HCT116 (cell line): ENCODE measurements around the gene LRBA. TPM values are rescaled to one million over a fixed set of nuclear protein-coding genes. Genes with fewer than 3 reads are reported as not detected.

Experiments
- ATAC-seq: fragments of 200-7000 bp; cut with Tn5 transposase; 2 replicates; pipeline ENCODE4 v1.9.1; 2020; ENCODE audit warnings: mild to moderate bottlenecking, moderate library complexity
- BruUV-seq: library from RNA; stranded (reverse); fragments of 400-500 nt; replicated peaks from 2 replicates; lab custom pipeline; 2021; lab: Mats Ljungman, UMichigan
- CTCF ChIA-PET: fragments of 300-600 bp; sonication (Branson Sonifier 250); formaldehyde crosslinking; loops from one replicate; lab custom pipeline; 2021; ENCODE audit warnings: antibody characterized with exemption; lab: Charles Lee
- POLR2A ChIA-PET: fragments of 300-600, 350-600 bp; sonication (Branson Sonifier 250); formaldehyde crosslinking; loops from one replicate; lab custom pipeline; 2021; ENCODE audit warnings: antibody characterized with exemption; lab: Charles Lee
- RAD21 ChIA-PET, 2 experiments: fragments of 300-600 bp; sonication (Branson Sonifier 250); formaldehyde crosslinking; loops; one replicate each; lab custom pipeline; 2023; ENCODE audit warnings: low total read pairs in 2 of 2; ENCODE audit not compliant: uncharacterized antibody in 2 of 2, unreplicated experiment in 2 of 2, low non-redundant PET in 1 of 2; lab: Charles Lee
- DNase-seq: peaks from one replicate; pipeline ENCODE4 v3.0.0-alpha.2; 2010; ENCODE audit warnings: low read depth, low spot score
- H2AFZ ChIP-seq: fragments of 200-600 bp; shearing (Covaris generic), sonication (generic); 2 replicates; pipeline ENCODE4 v1.6.1; 2017; ENCODE audit warnings: low read depth, mixed run types, mixed read lengths, antibody characterized with exemption, low read length; ENCODE audit not compliant: poor library complexity, severe bottlenecking
- H3K27ac ChIP-seq: 2 replicates; pipeline ENCODE4 v1.5.1; 2012; ENCODE audit warnings: low read depth, low read length
- H3K27me3 ChIP-seq: fragments of 200-600 bp; sonication (generic); 2 replicates; pipeline ENCODE4 v1.6.1; 2016; ENCODE audit warnings: mixed run types, low read length, mixed read lengths; ENCODE audit not compliant: insufficient read depth
- H3K36me3 ChIP-seq, 2 experiments: fragments of 200-500 bp in 1 of 2; fragments of 200-600 bp in 1 of 2; sonication (Bioruptor generic) in 1 of 2; sonication (generic) in 1 of 2; 2 replicates each; pipeline versions ENCODE4 v1.5.1 to v1.6.1; 2014 to 2016; ENCODE audit warnings: low read length in 2 of 2, inconsistent platforms in 1 of 2, mixed read lengths in 1 of 2, mixed run types in 1 of 2; ENCODE audit not compliant: insufficient read depth in 2 of 2, control insufficient read depth in 1 of 2
- H3K4me1 ChIP-seq, 2 experiments: fragments of 200-600 bp in 1 of 2; sonication (generic) in 1 of 2; 2 replicates each; pipeline versions ENCODE4 v1.5.1 to v1.6.1; 2012 to 2017; ENCODE audit warnings: low read length in 2 of 2, inconsistent platforms in 1 of 2, mild to moderate bottlenecking in 1 of 2, mixed read lengths in 1 of 2, mixed run types in 1 of 2, moderate library complexity in 1 of 2; ENCODE audit not compliant: insufficient read depth in 2 of 2, control insufficient read depth in 1 of 2
- H3K4me2 ChIP-seq: fragments of 200-600 bp; sonication (generic); 2 replicates; pipeline ENCODE4 v1.6.1; 2017; ENCODE audit warnings: mixed run types, low read length, mixed read lengths
- H3K4me3 ChIP-seq, 2 experiments: fragments of 200-600 bp in 1 of 2; sonication (generic) in 1 of 2; replicated peaks in 1 of 2; 2 replicates each; pipeline ENCODE4 v1.5.1; 2011 to 2016; ENCODE audit warnings: low read length in 2 of 2, control low read depth in 1 of 2, low read depth in 1 of 2, mild to moderate bottlenecking in 1 of 2, mixed read lengths in 1 of 2, mixed run types in 1 of 2
- H3K79me2 ChIP-seq: fragments of 200-600 bp; sonication (generic); 2 replicates; pipeline ENCODE4 v1.6.1; 2017; ENCODE audit warnings: mild to moderate bottlenecking, mixed run types, low read length, moderate library complexity, mixed read lengths; ENCODE audit not compliant: insufficient read depth
- H3K9ac ChIP-seq: fragments of 200-600 bp; sonication (generic); 2 replicates; pipeline ENCODE4 v1.6.1; 2016; ENCODE audit warnings: low read length, mixed read lengths
- H3K9me2 ChIP-seq: fragments of 200-600 bp; sonication (generic), shearing (Covaris generic); 2 replicates; pipeline ENCODE4 v1.6.1; 2017; ENCODE audit warnings: mixed run types, mild to moderate bottlenecking, moderate library complexity; ENCODE audit not compliant: insufficient read depth
- H3K9me3 ChIP-seq, 2 experiments: fragments of 200-500 bp in 1 of 2; fragments of 200-600 bp in 1 of 2; sonication (Bioruptor generic) in 1 of 2; sonication (generic) in 1 of 2; 2 replicates each; pipeline ENCODE4 v1.6.1; 2014 to 2017; ENCODE audit warnings: low read length in 2 of 2, mixed read lengths in 2 of 2, inconsistent platforms in 1 of 2, low read depth in 1 of 2, mild to moderate bottlenecking in 1 of 2, mixed run types in 1 of 2, moderate library complexity in 1 of 2; ENCODE audit not compliant: control insufficient read depth in 1 of 2, insufficient read depth in 1 of 2
- H4K20me1 ChIP-seq: fragments of 200-600 bp; sonication (generic), shearing (Covaris generic); 2 replicates; pipeline ENCODE4 v1.6.1; 2017; ENCODE audit warnings: mixed run types, mild to moderate bottlenecking, moderate library complexity; ENCODE audit not compliant: insufficient read depth
- CBX3 ChIP-seq: IDR thresholded peaks from 2 replicates; pipeline ENCODE4 v1.6.1; 2012; ENCODE audit warnings: low read depth
- EZH2 ChIP-seq: fragments of 200-600 bp; sonication (generic); IDR thresholded peaks from 2 replicates; pipeline ENCODE4 v1.6.1; 2017; ENCODE audit warnings: antibody characterized with exemption, mixed run types
- JUND ChIP-seq: IDR thresholded peaks from 2 replicates; pipeline ENCODE4 v1.6.1; 2012
- RAD21 ChIP-seq: IDR thresholded peaks from 2 replicates; pipeline ENCODE4 v1.6.1; 2012; ENCODE audit warnings: low read depth, mild to moderate bottlenecking
- SIN3A ChIP-seq: IDR thresholded peaks from 2 replicates; pipeline ENCODE4 v1.6.1; 2012; ENCODE audit warnings: low read depth
- SP1 ChIP-seq: IDR thresholded peaks from 2 replicates; pipeline ENCODE4 v1.6.1; 2012; ENCODE audit warnings: low read depth
- TCF7L2 ChIP-seq: IDR thresholded peaks from 2 replicates; pipeline ENCODE4 v1.7.0; 2011; ENCODE audit warnings: borderline replicate concordance, inconsistent platforms; ENCODE audit not compliant: insufficient read depth, insufficient read length; ENCODE audit errors: extremely low read depth
- YY1 ChIP-seq: IDR thresholded peaks from 2 replicates; pipeline ENCODE4 v1.6.1; 2011; ENCODE audit warnings: low read length, low read depth, moderate library complexity, mild to moderate bottlenecking; ENCODE audit not compliant: insufficient replicate concordance; ENCODE audit errors: extremely low read depth
- ZFX ChIP-seq: fragments of 450-650 bp; IDR thresholded peaks from 2 replicates; pipeline ENCODE4 v1.6.1; 2017
- intact Hi-C: fragments of 100-400 bp; cut with micrococcal nuclease; formaldehyde crosslinking; loops from 2 replicates; pipeline ENCODE4 v1.10.0; 2022
- total RNA-seq: library from RNA; stranded (reverse); gene quantifications from one replicate; pipeline ENCODE4 v1.2.1, GENCODE V29; 2021; ENCODE audit not compliant: unreplicated experiment
- TF ChIP-seq, protein P1 (sequence below): IDR thresholded peaks from 2 replicates; pipeline ENCODE4 v1.6.1; 2012
- TF ChIP-seq, protein P2 (sequence below): IDR thresholded peaks from 2 replicates; pipeline ENCODE4 v1.6.1; 2012; ENCODE audit warnings: low read depth
- TF ChIP-seq, protein P3 (sequence below): IDR thresholded peaks from 2 replicates; pipeline ENCODE4 v1.6.1; 2012
- TF ChIP-seq, protein P4 (sequence below), 3 experiments: fragments of 200-600 bp in 1 of 3; sonication (generic) in 1 of 3; IDR thresholded peaks in 2 of 3; conservative IDR thresholded peaks in 1 of 3; 2 replicates each; pipeline ENCODE4 v1.5.1; 2012 to 2017; ENCODE audit warnings: low read depth in 2 of 3, low read length in 2 of 3, antibody characterized with exemption in 1 of 3, borderline replicate concordance in 1 of 3, control low read depth in 1 of 3, mild to moderate bottlenecking in 1 of 3, mixed read lengths in 1 of 3, mixed run types in 1 of 3, moderate library complexity in 1 of 3; ENCODE audit not compliant: insufficient read depth in 1 of 3
- TF ChIP-seq, protein P5 (sequence below): IDR thresholded peaks from 2 replicates; pipeline ENCODE4 v1.6.1; 2011; ENCODE audit warnings: mild to moderate bottlenecking, low read length, moderate library complexity; ENCODE audit not compliant: insufficient replicate concordance; ENCODE audit errors: extremely low read depth

The LRBA gene
- total RNA-seq, 1 experiment from 2014 or later: 79.8 TPM

DNA sequence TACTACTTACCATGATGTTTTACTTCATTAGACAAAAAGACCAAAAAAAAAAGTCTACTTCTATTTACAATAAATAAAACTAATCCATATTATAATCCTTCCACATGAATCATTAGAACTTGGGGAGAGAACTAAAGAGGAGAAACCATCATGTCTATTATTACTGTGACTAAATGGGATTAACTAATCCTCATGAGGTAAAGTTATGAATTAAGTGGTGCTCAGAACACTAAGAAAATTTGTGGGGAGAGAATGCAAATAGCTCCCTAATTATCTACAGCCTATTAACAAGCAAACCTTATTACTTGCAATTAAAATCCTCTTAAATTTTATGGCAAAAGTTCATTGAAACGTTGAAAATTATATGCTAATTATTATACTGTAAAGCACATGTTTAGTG lies 364.3 kb downstream of the LRBA start:
- no peaks in the 10 kb centered on the region; the same call in 1 of the 2 replicates for H4K20me1 ChIP-seq
- H3K79me2 ChIP-seq: no peaks in the 10 kb centered on the region
- H3K4me1 ChIP-seq: no peaks in the 10 kb centered on the region
- DNase-seq (no peak), ATAC-seq (no peak)
- intact Hi-C loops: no loop called here
- no peak for TF ChIP-seq SP1
- no peak for TF ChIP-seq TCF7L2
- TF ChIP-seq SIN3A: no peak
- no peak for TF ChIP-seq ZFX
- no peak for TF ChIP-seq RAD21
- TF ChIP-seq, protein P1, sequence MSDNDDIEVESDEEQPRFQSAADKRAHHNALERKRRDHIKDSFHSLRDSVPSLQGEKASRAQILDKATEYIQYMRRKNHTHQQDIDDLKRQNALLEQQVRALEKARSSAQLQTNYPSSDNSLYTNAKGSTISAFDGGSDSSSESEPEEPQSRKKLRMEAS: no peak
- no peak for TF ChIP-seq CBX3
- TF ChIP-seq, protein P2, sequence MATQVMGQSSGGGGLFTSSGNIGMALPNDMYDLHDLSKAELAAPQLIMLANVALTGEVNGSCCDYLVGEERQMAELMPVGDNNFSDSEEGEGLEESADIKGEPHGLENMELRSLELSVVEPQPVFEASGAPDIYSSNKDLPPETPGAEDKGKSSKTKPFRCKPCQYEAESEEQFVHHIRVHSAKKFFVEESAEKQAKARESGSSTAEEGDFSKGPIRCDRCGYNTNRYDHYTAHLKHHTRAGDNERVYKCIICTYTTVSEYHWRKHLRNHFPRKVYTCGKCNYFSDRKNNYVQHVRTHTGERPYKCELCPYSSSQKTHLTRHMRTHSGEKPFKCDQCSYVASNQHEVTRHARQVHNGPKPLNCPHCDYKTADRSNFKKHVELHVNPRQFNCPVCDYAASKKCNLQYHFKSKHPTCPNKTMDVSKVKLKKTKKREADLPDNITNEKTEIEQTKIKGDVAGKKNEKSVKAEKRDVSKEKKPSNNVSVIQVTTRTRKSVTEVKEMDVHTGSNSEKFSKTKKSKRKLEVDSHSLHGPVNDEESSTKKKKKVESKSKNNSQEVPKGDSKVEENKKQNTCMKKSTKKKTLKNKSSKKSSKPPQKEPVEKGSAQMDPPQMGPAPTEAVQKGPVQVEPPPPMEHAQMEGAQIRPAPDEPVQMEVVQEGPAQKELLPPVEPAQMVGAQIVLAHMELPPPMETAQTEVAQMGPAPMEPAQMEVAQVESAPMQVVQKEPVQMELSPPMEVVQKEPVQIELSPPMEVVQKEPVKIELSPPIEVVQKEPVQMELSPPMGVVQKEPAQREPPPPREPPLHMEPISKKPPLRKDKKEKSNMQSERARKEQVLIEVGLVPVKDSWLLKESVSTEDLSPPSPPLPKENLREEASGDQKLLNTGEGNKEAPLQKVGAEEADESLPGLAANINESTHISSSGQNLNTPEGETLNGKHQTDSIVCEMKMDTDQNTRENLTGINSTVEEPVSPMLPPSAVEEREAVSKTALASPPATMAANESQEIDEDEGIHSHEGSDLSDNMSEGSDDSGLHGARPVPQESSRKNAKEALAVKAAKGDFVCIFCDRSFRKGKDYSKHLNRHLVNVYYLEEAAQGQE: no peak
- TF ChIP-seq, protein P3, sequence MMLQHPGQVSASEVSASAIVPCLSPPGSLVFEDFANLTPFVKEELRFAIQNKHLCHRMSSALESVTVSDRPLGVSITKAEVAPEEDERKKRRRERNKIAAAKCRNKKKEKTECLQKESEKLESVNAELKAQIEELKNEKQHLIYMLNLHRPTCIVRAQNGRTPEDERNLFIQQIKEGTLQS: no peak
- TF ChIP-seq, protein P4, sequence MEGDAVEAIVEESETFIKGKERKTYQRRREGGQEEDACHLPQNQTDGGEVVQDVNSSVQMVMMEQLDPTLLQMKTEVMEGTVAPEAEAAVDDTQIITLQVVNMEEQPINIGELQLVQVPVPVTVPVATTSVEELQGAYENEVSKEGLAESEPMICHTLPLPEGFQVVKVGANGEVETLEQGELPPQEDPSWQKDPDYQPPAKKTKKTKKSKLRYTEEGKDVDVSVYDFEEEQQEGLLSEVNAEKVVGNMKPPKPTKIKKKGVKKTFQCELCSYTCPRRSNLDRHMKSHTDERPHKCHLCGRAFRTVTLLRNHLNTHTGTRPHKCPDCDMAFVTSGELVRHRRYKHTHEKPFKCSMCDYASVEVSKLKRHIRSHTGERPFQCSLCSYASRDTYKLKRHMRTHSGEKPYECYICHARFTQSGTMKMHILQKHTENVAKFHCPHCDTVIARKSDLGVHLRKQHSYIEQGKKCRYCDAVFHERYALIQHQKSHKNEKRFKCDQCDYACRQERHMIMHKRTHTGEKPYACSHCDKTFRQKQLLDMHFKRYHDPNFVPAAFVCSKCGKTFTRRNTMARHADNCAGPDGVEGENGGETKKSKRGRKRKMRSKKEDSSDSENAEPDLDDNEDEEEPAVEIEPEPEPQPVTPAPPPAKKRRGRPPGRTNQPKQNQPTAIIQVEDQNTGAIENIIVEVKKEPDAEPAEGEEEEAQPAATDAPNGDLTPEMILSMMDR (IDR thresholded peaks at IDR 0.05 in 2 of 3, conservative IDR thresholded peaks at IDR 0.05 in 1 of 3; ENCODE audit: borderline replicate concordance in 1 of 3, insufficient read depth in 1 of 3, low read depth in 2 of 3, low read length in 2 of 3): no peak
- TF ChIP-seq YY1: no peak
- TF ChIP-seq, protein P5, sequence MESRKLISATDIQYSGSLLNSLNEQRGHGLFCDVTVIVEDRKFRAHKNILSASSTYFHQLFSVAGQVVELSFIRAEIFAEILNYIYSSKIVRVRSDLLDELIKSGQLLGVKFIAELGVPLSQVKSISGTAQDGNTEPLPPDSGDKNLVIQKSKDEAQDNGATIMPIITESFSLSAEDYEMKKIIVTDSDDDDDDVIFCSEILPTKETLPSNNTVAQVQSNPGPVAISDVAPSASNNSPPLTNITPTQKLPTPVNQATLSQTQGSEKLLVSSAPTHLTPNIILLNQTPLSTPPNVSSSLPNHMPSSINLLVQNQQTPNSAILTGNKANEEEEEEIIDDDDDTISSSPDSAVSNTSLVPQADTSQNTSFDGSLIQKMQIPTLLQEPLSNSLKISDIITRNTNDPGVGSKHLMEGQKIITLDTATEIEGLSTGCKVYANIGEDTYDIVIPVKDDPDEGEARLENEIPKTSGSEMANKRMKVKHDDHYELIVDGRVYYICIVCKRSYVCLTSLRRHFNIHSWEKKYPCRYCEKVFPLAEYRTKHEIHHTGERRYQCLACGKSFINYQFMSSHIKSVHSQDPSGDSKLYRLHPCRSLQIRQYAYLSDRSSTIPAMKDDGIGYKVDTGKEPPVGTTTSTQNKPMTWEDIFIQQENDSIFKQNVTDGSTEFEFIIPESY: no peak
- TF ChIP-seq JUND: no peak
- no peak for TF ChIP-seq EZH2
- ChIA-PET CTCF (no interaction called here), RAD21 (no interaction called here), POLR2A (no interaction called here)
- no peak overlapping the region for H3K4me3 ChIP-seq
- no peaks in the 10 kb centered on the region for H3K36me3 ChIP-seq
- no peak overlapping the region for H3K27ac ChIP-seq
- H3K9me3 ChIP-seq: no peaks in the 10 kb centered on the region
- no peaks in the 10 kb centered on the region for H3K9me2 ChIP-seq
- no TSS peak for BruUV-seq
- no peak overlapping the region for H3K4me2 ChIP-seq
- H3K9ac ChIP-seq: no peak overlapping the region
- H3K27me3 ChIP-seq: no peaks in the 10 kb centered on the region
- no peak overlapping the region for H2AFZ ChIP-seq
